ENCODE data around the gene NPM1.

Gene NPM1

GRCh38 chr5:171450423-171451331 lies 63.0 kb downstream of the NPM1 start:
- DNase-seq (ENCODE audit: low read depth) = no peak

- DNase-seq (ENCODE audit: low read depth) = no peak
These were observed 63.8 kb downstream of the NPM1 start for GRCh38 chr5:171451421-171451820.

GRCh38 chr5:171453056-171453725 lies 65.5 kb downstream of the NPM1 start:
- no peak for DNase-seq (ENCODE audit: low read depth)

- DNase-seq (ENCODE audit: low read depth) = no peak
These were observed 66.3 kb downstream of the NPM1 start for GRCh38 chr5:171453988-171454387.

GRCh38 chr5:171454549-171454948 lies 66.9 kb downstream of the NPM1 start:
- DNase-seq (ENCODE audit: low read depth) = no peak

GRCh38 chr5:171455522-171455921 lies 67.9 kb downstream of the NPM1 start:
- DNase-seq (ENCODE audit: low read depth) = no peak

- no peak for DNase-seq (ENCODE audit: low read depth)
These were observed 69.7 kb downstream of the NPM1 start for GRCh38 chr5:171457208-171457981.

- DNase-seq (ENCODE audit: low read depth) = no peak
These were observed 72.2 kb downstream of the NPM1 start for GRCh38 chr5:171459839-171460238.
